Left lung (tissue), 10 donors: Measurements from ENCODE around the gene GALNT5. TPM values are rescaled to one million over a fixed set of nuclear protein-coding genes. Genes with fewer than 3 reads are reported as not detected.

Source experiments
- ATAC-seq: fragments of 200-7000 bp; cut with Tn5 transposase; one replicate; pipeline ENCODE4 v1.9.1; 2020; ENCODE audit warnings: moderate library complexity
- DNase-seq, 4 donors: peaks; one replicate each; pipeline ENCODE4 v3.0.0-alpha.2; 2013 to 2020
- H3K27ac ChIP-seq, 2 donors: fragments of 200-600 bp; sonication (generic) in 1 of 2; one replicate each; pipeline versions ENCODE4 v1.5.0 to v1.8.0; 2020 to 2021
- H3K27me3 ChIP-seq, 2 donors: fragments of 200-600 bp; sonication (generic) in 1 of 2; one replicate each; pipeline versions ENCODE4 v1.5.0 to v1.8.0; 2020 to 2021
- H3K36me3 ChIP-seq, 2 donors: fragments of 200-600 bp; sonication (generic) in 1 of 2; one replicate each; pipeline versions ENCODE4 v1.5.0 to v1.8.0; 2020 to 2021
- H3K4me1 ChIP-seq, 2 donors: fragments of 200-600 bp; one replicate each; pipeline ENCODE4 v1.8.0; 2021
- H3K4me3 ChIP-seq, 2 donors: fragments of 200-600 bp; sonication (generic) in 1 of 2; one replicate each; pipeline versions ENCODE4 v1.5.0 to v1.8.0; 2020 to 2021; ENCODE audit warnings: mild to moderate bottlenecking in 1 of 2
- H3K9me3 ChIP-seq, 2 donors: fragments of 200-600 bp; sonication (generic) in 1 of 2; one replicate each; pipeline versions ENCODE4 v1.5.0 to v1.8.0; 2020 to 2021
- CTCF ChIP-seq, 2 donors: fragments of 200-600 bp; sonication (generic) in 1 of 2; IDR thresholded peaks; one replicate each; pipeline versions ENCODE4 v1.5.0 to v1.8.0; 2021; ENCODE audit warnings: antibody characterized with exemption in 2 of 2
- intact Hi-C, 2 donors: fragments of 100-400 bp; cut with DNase I; formaldehyde crosslinking; loops; one replicate each; pipeline versions ENCODE4 v1.11.2 to v1.14.2; 2022
- polyA plus RNA-seq, 6 donors: library from polyadenylated mRNA; unstranded; fragments of 120-200 nt; gene quantifications; one replicate each; pipeline ENCODE4 v1.2.1, GENCODE V29; 2013; ENCODE audit not compliant: insufficient read length in 6 of 6
- total RNA-seq, 2 donors: library from RNA; stranded (reverse); fragmentation: NEBNext Ultra II Directional; extraction: Animal tissue kit (Norgen Biotek cat#: 25700); gene quantifications; one replicate each; pipeline ENCODE4 v1.2.1, GENCODE V29; 2021
- donor health status: DM: no; HTN: yes; CAD: no.
- donor health status: DM: no; HTN: no; CAD: no.

GALNT5 gene
- total and polyA plus RNA-seq, 8 donors, result 6.1 to 59.4 (median 7.1) TPM

GRCh38 chr2:157238296-157238695, 19.2 kb upstream of the GALNT5 start:
- ATAC-seq (no peak), DNase-seq (no peak)
- Histone ChIP-seq H3K27me3 (no peaks in the 10 kb centered on the region), H3K36me3 (no peaks in the 10 kb centered on the region), H3K4me3 (no peak overlapping the region), H3K27ac (no peak overlapping the region), H3K4me1 (no peaks in the 10 kb centered on the region), H3K9me3 (no peaks in the 10 kb centered on the region)
- TF ChIP-seq CTCF (IDR thresholded peaks at IDR 0.05), result no peak
- intact Hi-C loops, result no loop called here

DNA sequence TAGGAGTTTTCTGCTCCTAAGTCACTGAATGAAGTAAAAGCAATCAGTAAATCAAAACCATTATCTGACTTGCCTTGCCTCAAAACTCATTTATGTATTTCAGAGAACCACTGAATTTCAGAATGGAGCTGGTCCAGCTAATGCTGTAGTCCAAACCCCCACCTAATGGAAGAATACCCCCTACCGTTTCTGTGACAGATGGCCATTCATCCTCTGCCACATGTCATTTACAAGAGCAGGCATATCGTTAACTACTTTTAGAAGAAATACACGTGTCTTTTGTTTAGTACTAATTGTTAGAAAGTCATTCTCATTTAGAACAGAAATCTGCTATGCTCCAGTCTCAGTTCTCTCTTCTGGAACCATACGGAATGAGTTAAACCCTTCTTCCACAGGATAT, 12.8 kb upstream of the GALNT5 start:
- no peak for TF ChIP-seq CTCF (IDR thresholded peaks at IDR 0.05)
- no peak for DNase-seq
- intact Hi-C loops, result no loop called here

GRCh38 chr2:157245144-157245840, 12.2 kb upstream of the GALNT5 start:
- Histone ChIP-seq H3K4me3 (no peak overlapping the region), H3K27ac (no peak overlapping the region), H3K4me1 (no peaks in the 10 kb centered on the region), H3K9me3 (no peaks in the 10 kb centered on the region), H3K27me3 (no peaks in the 10 kb centered on the region), H3K36me3 (no peaks in the 10 kb centered on the region)
- intact Hi-C loops, result no loop called here
- peak; percentile 83 for ATAC-seq
- no peak for DNase-seq
- TF ChIP-seq CTCF (IDR thresholded peaks at IDR 0.05), result no peak

More for the DNA sequence above, 12.8 kb upstream of the GALNT5 start:
- no peak for ATAC-seq
- no peaks in the 10 kb centered on the region for H3K4me1 ChIP-seq
- H3K36me3 ChIP-seq, result no peaks in the 10 kb centered on the region
- H3K27me3 ChIP-seq, result no peaks in the 10 kb centered on the region
- H3K9me3 ChIP-seq, result no peaks in the 10 kb centered on the region
- no peak overlapping the region for H3K27ac ChIP-seq
- H3K4me3 ChIP-seq, result no peak overlapping the region

DNA sequence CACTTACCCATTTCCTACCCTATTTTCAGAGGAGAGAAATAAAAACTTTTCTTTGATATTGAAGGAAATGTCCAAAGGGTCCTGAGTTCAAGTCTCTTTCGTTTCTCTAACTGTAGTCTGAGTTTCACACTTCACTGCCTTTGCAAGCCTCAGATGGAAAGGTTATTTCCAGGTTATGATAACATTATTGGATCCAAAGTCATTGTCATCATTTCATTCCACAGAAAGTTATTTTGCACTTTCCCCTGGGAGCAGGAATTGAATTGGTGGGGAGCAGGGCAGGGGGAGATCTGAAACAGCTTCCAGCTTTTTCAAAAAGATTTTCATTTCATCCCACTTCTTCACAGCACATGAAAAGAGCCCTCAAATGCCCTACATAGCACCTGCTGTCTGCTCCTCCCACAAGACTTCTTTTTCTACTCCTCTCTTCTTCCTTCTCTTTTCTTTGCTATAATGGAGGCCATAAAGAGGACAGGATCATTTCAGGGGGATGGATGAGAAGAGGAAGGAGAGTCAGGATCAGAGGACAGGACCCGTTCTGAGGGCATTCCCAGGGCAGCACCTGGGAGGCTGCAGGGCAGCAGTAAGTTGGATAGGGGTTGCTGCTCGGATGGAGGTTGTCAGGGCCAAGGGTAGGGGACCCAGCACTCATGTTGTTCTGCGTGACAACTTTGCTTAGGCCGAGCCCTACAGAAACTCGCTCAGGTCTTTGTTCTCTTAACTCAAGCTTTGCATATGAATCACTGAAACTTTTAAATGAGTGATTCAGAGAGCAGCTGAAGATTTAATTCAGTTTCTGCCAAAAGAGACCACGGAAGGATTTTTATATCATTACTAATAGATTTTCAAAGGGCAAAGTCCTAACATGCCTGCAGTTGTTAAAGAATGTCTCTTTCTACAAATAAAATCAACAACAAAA, 11.4 kb upstream of the GALNT5 start:
- DNase-seq, result no peak
- Histone ChIP-seq H3K27ac (peak overlapping the region in 1 of 2 donors; percentile 31), H3K4me1 (no peaks in the 10 kb centered on the region), H3K27me3 (no peaks in the 10 kb centered on the region), H3K36me3 (no peaks in the 10 kb centered on the region), H3K9me3 (no peaks in the 10 kb centered on the region), H3K4me3 (no peak overlapping the region)
- TF ChIP-seq CTCF (IDR thresholded peaks at IDR 0.05), result no peak
- intact Hi-C loops, result no loop called here
- peak; percentile 62 for ATAC-seq

DNA sequence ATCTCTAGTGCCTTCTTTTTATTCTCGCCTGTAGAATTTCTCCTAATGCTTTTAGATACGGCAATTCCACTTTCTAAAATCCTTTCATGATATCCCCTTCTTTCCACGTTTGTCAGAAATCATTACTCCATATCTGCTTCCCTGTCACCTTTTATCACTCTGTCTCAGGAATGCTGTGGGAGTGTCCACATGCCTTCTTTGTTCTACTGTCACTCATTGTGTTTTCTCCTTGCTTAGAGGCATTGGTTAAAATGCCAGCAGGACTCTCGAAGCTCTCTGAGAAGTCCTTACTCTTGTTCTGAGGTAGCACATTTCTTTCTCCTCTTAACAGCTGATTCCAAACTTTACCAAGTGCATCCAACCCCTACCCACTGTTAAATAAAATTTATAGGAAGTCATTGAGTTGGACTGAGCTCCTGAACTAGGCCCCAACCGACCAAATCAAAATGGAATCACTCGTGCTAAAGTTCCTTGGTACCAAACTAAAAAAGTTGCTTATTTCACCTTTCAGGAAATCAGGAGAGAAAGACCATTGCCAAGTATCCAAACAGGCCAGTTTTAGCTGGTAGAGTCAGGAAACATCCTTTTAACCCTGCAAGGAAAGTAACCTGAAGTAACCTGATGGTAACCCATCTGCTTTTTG, 10.6 kb upstream of the GALNT5 start:
- Histone ChIP-seq H3K9me3 (no peaks in the 10 kb centered on the region), H3K4me3 (no peak overlapping the region), H3K36me3 (no peaks in the 10 kb centered on the region), H3K4me1 (no peaks in the 10 kb centered on the region), H3K27ac (peak overlapping the region in 1 of 2 donors; percentile 31), H3K27me3 (no peaks in the 10 kb centered on the region)
- ATAC-seq, result peak; percentile 52
- no peak for TF ChIP-seq CTCF (IDR thresholded peaks at IDR 0.05)
- intact Hi-C loops, result no loop called here
- no peak for DNase-seq
